ENCODE measurements around the gene ZNF678. TPM values are rescaled to one million over a fixed set of nuclear protein-coding genes. Genes with fewer than 3 reads are reported as not detected.

The ZNF678 gene
- total RNA-seq, 1 experiment from 2014 or later: 19.6 TPM

- Histone ChIP-seq H3K79me2 (ENCODE audit: low read length) (peaks cover 13% of the 10 kb centered on the region), H3K4me3 (ENCODE audit: low read length) (no peak overlapping the region), H3K4me2 (ENCODE audit: low read depth, low read length, poor library complexity, severe bottlenecking) (no peak overlapping the region), H3K9ac (ENCODE audit: low read length) (no peak overlapping the region), H2AFZ (ENCODE audit: low read length) (no peak overlapping the region), H3K27ac (ENCODE audit: low read length) (no peak overlapping the region), H4K20me1 (ENCODE audit: insufficient read depth, low read depth, low read length) (no peaks in the 10 kb centered on the region), H3K9me3 (ENCODE audit: low read length) (peaks cover 21% of the 10 kb centered on the region), H3K27me3 (ENCODE audit: low read length) (no peaks in the 10 kb centered on the region), H3K36me3 (ENCODE audit: insufficient read depth, low read length) (no peaks in the 10 kb centered on the region; the same call in 1 of the 2 replicates), H3K9me2 (replicated peaks; ENCODE audit: insufficient read depth, low read length) (no peaks in the 10 kb centered on the region), H3K4me1 (ENCODE audit: low read length) (no peaks in the 10 kb centered on the region)
- no peak for DNase-seq
These were observed 69.0 kb downstream of the ZNF678 start for GRCh38 chr1:227632325-227632724.

DNA sequence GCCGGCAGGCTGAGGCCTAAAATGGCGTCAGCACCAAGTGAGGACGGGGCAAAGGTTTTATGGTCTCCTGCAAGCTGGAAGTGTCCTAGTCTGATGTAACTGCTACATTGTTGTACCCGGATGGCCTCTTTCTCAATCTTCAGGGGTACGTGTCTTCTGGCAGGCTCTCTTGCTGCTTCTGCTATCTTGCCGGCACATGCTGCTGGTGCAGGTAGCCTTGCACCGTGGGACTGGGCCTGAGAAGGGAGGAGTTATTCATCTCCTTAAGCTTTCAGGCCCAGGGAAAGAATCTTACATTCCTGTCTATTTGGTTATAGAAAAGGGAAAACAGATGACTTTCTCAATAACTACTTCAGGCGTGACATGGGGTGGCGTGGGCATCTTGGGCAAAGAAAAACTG is 72.2 kb downstream of the ZNF678 start:
- Histone ChIP-seq H3K27ac (ENCODE audit: low read length) (no peak overlapping the region), H2AFZ (ENCODE audit: low read length) (no peak overlapping the region), H3K9me3 (ENCODE audit: low read length) (peaks cover 37% of the 10 kb centered on the region), H3K9ac (ENCODE audit: low read length) (no peak overlapping the region), H3K4me3 (ENCODE audit: low read length) (no peak overlapping the region), H3K4me1 (ENCODE audit: low read length) (no peaks in the 10 kb centered on the region), H3K9me2 (replicated peaks; ENCODE audit: insufficient read depth, low read length) (no peaks in the 10 kb centered on the region), H4K20me1 (ENCODE audit: insufficient read depth, low read depth, low read length) (no peaks in the 10 kb centered on the region), H3K4me2 (ENCODE audit: low read depth, low read length, poor library complexity, severe bottlenecking) (no peak overlapping the region), H3K79me2 (ENCODE audit: low read length) (peaks cover 18% of the 10 kb centered on the region), H3K27me3 (ENCODE audit: low read length) (no peaks in the 10 kb centered on the region), H3K36me3 (ENCODE audit: insufficient read depth, low read length) (no peaks in the 10 kb centered on the region; the same call in 1 of the 2 replicates)
- no peak for DNase-seq

- Histone ChIP-seq H3K9ac (ENCODE audit: low read length) (no peak overlapping the region), H3K27ac (ENCODE audit: low read length) (no peak overlapping the region), H3K27me3 (ENCODE audit: low read length) (no peaks in the 10 kb centered on the region), H3K4me2 (ENCODE audit: low read depth, low read length, poor library complexity, severe bottlenecking) (no peak overlapping the region), H3K36me3 (ENCODE audit: insufficient read depth, low read length) (peaks cover 37% of the 10 kb centered on the region), H3K4me1 (ENCODE audit: low read length) (no peaks in the 10 kb centered on the region), H2AFZ (ENCODE audit: low read length) (no peak overlapping the region), H3K4me3 (ENCODE audit: low read length) (no peak overlapping the region), H3K9me2 (replicated peaks; ENCODE audit: insufficient read depth, low read length) (no peaks in the 10 kb centered on the region), H3K9me3 (ENCODE audit: low read length) (peaks cover 79% of the 10 kb centered on the region), H3K79me2 (ENCODE audit: low read length) (no peaks in the 10 kb centered on the region), H4K20me1 (ENCODE audit: insufficient read depth, low read depth, low read length) (no peaks in the 10 kb centered on the region)
- no peak for DNase-seq
These were observed 91.1 kb downstream of the ZNF678 start for GRCh38 chr1:227654431-227654830.

DNA sequence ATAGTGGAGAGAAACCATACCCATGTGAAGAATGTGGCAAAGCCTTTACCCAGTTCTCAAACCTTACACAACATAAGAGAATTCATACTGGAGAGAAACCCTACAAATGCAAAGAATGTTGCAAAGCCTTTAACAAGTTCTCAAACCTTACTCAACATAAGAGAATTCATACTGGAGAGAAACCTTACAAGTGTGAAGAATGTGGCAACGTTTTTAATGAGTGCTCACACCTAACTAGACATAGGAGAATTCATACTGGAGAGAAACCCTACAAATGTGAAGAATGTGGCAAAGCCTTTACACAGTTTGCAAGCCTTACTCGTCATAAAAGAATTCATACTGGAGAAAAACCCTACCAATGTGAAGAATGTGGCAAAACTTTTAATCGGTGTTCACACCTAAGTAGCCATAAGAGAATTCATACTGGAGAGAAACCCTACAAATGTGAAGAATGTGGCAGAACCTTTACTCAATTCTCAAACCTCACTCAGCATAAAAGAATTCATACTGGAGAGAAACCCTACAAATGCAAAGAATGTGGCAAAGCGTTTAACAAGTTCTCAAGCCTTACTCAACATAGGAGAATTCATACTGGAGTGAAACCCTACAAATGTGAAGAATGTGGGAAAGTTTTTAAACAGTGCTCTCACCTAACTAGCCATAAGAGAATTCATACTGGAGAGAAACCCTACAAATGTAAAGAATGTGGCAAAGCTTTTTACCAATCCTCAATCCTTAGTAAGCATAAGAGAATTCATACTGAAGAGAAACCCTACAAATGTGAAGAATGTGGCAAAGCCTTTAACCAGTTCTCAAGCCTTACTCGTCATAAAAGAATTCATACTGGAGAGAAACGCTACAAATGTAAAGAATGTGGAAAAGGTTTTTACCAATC is 91.7 kb downstream of the ZNF678 start:
- Histone ChIP-seq H3K36me3 (ENCODE audit: insufficient read depth, low read length) (peaks cover 33% of the 10 kb centered on the region), H4K20me1 (ENCODE audit: insufficient read depth, low read depth, low read length) (no peaks in the 10 kb centered on the region), H3K9ac (ENCODE audit: low read length) (no peak overlapping the region), H3K27ac (ENCODE audit: low read length) (no peak overlapping the region), H3K79me2 (ENCODE audit: low read length) (no peaks in the 10 kb centered on the region), H3K9me2 (replicated peaks; ENCODE audit: insufficient read depth, low read length) (no peaks in the 10 kb centered on the region), H3K4me1 (ENCODE audit: low read length) (no peaks in the 10 kb centered on the region), H3K27me3 (ENCODE audit: low read length) (no peaks in the 10 kb centered on the region), H3K9me3 (ENCODE audit: low read length) (peaks cover 79% of the 10 kb centered on the region), H3K4me2 (ENCODE audit: low read depth, low read length, poor library complexity, severe bottlenecking) (no peak overlapping the region), H2AFZ (ENCODE audit: low read length) (no peak overlapping the region), H3K4me3 (ENCODE audit: low read length) (no peak overlapping the region)
- DNase-seq: no peak

GRCh38 chr1:227661495-227661894 is 98.1 kb downstream of the ZNF678 start:
- H3K9me2 ChIP-seq (replicated peaks; ENCODE audit: insufficient read depth, low read length): no peaks in the 10 kb centered on the region
- H3K4me3 ChIP-seq (ENCODE audit: low read length): no peak overlapping the region
- H4K20me1 ChIP-seq (ENCODE audit: insufficient read depth, low read depth, low read length): no peaks in the 10 kb centered on the region
- H3K4me2 ChIP-seq (ENCODE audit: low read depth, low read length, poor library complexity, severe bottlenecking): no peak overlapping the region
- H3K9me3 ChIP-seq (ENCODE audit: low read length): peaks cover 82% of the 10 kb centered on the region
- H3K4me1 ChIP-seq (ENCODE audit: low read length): no peaks in the 10 kb centered on the region
- H3K27me3 ChIP-seq (ENCODE audit: low read length): no peaks in the 10 kb centered on the region
- no peak overlapping the region for H3K27ac ChIP-seq (ENCODE audit: low read length)
- DNase-seq: no peak
- H2AFZ ChIP-seq (ENCODE audit: low read length): no peak overlapping the region
- no peaks in the 10 kb centered on the region for H3K79me2 ChIP-seq (ENCODE audit: low read length)
- no peak overlapping the region for H3K9ac ChIP-seq (ENCODE audit: low read length)
- H3K36me3 ChIP-seq (ENCODE audit: insufficient read depth, low read length): peaks cover 9% of the 10 kb centered on the region

- no peak for DNase-seq
- peaks cover 74% of the 10 kb centered on the region for H3K9me3 ChIP-seq (ENCODE audit: low read length)
- H3K79me2 ChIP-seq (ENCODE audit: low read length): no peaks in the 10 kb centered on the region
- H3K27me3 ChIP-seq (ENCODE audit: low read length): no peaks in the 10 kb centered on the region
- H4K20me1 ChIP-seq (ENCODE audit: insufficient read depth, low read depth, low read length): no peaks in the 10 kb centered on the region
- no peaks in the 10 kb centered on the region for H3K9me2 ChIP-seq (replicated peaks; ENCODE audit: insufficient read depth, low read length)
- H3K9ac ChIP-seq (ENCODE audit: low read length): no peak overlapping the region
- H3K4me3 ChIP-seq (ENCODE audit: low read length): no peak overlapping the region
- H3K4me1 ChIP-seq (ENCODE audit: low read length): no peaks in the 10 kb centered on the region
- H3K4me2 ChIP-seq (ENCODE audit: low read depth, low read length, poor library complexity, severe bottlenecking): no peak overlapping the region
- H2AFZ ChIP-seq (ENCODE audit: low read length): no peak overlapping the region
- H3K27ac ChIP-seq (ENCODE audit: low read length): no peak overlapping the region
- peaks cover 9% of the 10 kb centered on the region for H3K36me3 ChIP-seq (ENCODE audit: insufficient read depth, low read length)
These were observed 99.6 kb downstream of the ZNF678 start for GRCh38 chr1:227662933-227663332.

GRCh38 chr1:227666286-227666685 is 102.9 kb downstream of the ZNF678 start:
- H3K79me2 ChIP-seq (ENCODE audit: low read length): no peaks in the 10 kb centered on the region

GRCh38 chr1:227673441-227673840 is 110.1 kb downstream of the ZNF678 start:
- H4K20me1 ChIP-seq (ENCODE audit: insufficient read depth, low read depth, low read length): no peaks in the 10 kb centered on the region
- H3K36me3 ChIP-seq (ENCODE audit: insufficient read depth, low read length): no peaks in the 10 kb centered on the region
- H3K9ac ChIP-seq (ENCODE audit: low read length): no peak overlapping the region
- H3K4me2 ChIP-seq (ENCODE audit: low read depth, low read length, poor library complexity, severe bottlenecking): no peak overlapping the region
- peaks cover 14% of the 10 kb centered on the region for H3K9me3 ChIP-seq (ENCODE audit: low read length)
- DNase-seq: no peak
- no peaks in the 10 kb centered on the region for H3K27me3 ChIP-seq (ENCODE audit: low read length)
- H3K79me2 ChIP-seq (ENCODE audit: low read length): no peaks in the 10 kb centered on the region
- no peak overlapping the region for H3K4me3 ChIP-seq (ENCODE audit: low read length)
- no peak overlapping the region for H3K27ac ChIP-seq (ENCODE audit: low read length)
- H3K9me2 ChIP-seq (replicated peaks; ENCODE audit: insufficient read depth, low read length): no peaks in the 10 kb centered on the region
- no peaks in the 10 kb centered on the region for H3K4me1 ChIP-seq (ENCODE audit: low read length)
- no peak overlapping the region for H2AFZ ChIP-seq (ENCODE audit: low read length)

More at GRCh38 chr1:227666286-227666685, 102.9 kb downstream of the ZNF678 start:
- DNase-seq: no peak
- H3K36me3 ChIP-seq (ENCODE audit: insufficient read depth, low read length): no peaks in the 10 kb centered on the region; the same call in 1 of the 2 replicates
- H3K27me3 ChIP-seq (ENCODE audit: low read length): no peaks in the 10 kb centered on the region
- H3K9me3 ChIP-seq (ENCODE audit: low read length): peaks cover 57% of the 10 kb centered on the region
- no peaks in the 10 kb centered on the region for H4K20me1 ChIP-seq (ENCODE audit: insufficient read depth, low read depth, low read length)
- H2AFZ ChIP-seq (ENCODE audit: low read length): no peak overlapping the region
- H3K4me3 ChIP-seq (ENCODE audit: low read length): no peak overlapping the region
- H3K4me2 ChIP-seq (ENCODE audit: low read depth, low read length, poor library complexity, severe bottlenecking): no peak overlapping the region
- no peak overlapping the region for H3K27ac ChIP-seq (ENCODE audit: low read length)
- H3K9ac ChIP-seq (ENCODE audit: low read length): no peak overlapping the region
- H3K4me1 ChIP-seq (ENCODE audit: low read length): no peaks in the 10 kb centered on the region
- no peaks in the 10 kb centered on the region for H3K9me2 ChIP-seq (replicated peaks; ENCODE audit: insufficient read depth, low read length)

Measured in Karpas-422 (cell line).